NK-92 (cell line): ENCODE data around the gene BAZ1A.

Experiments
- DNase-seq: peaks from one replicate; lab custom pipeline; 2025; ENCODE audit not compliant: unreplicated experiment; lab: John Stamatoyannopoulos, UW

The BAZ1A gene

GRCh38 chr14:34875031-34875922 lies at the start of gene BAZ1A:
Gene BAZ1A, minus strand, starts transcription at chr14:34875360. Its CDS starts 756 bp downstream, at chr14:34874604.
- no peak for DNase-seq

GRCh38 chr14:34920339-34920738 lies 45.2 kb upstream of the BAZ1A start:
- DNase-seq: no peak

- no peak for DNase-seq
Observed at GRCh38 chr14:34913619-34914018, 38.5 kb upstream of the BAZ1A start.

GRCh38 chr14:34912966-34913365 lies 37.8 kb upstream of the BAZ1A start:
- no peak for DNase-seq

GRCh38 chr14:34912182-34912581 lies 37.0 kb upstream of the BAZ1A start:
- DNase-seq: no peak

GRCh38 chr14:34911209-34912150 lies 36.3 kb upstream of the BAZ1A start:
- DNase-seq: no peak

- DNase-seq: no peak
Observed at GRCh38 chr14:34906287-34906686, 31.1 kb upstream of the BAZ1A start.

GRCh38 chr14:34895277-34895676 lies 20.1 kb upstream of the BAZ1A start:
- no peak for DNase-seq

- no peak for DNase-seq
Observed at GRCh38 chr14:34890937-34891336, 15.8 kb upstream of the BAZ1A start.

- DNase-seq: no peak
Observed at GRCh38 chr14:34888186-34888585, 13.0 kb upstream of the BAZ1A start.

- no peak for DNase-seq
Observed at GRCh38 chr14:34883954-34884353, 8.8 kb upstream of the BAZ1A start.

GRCh38 chr14:34874386-34875030 lies 652 bp downstream of the BAZ1A start:
- DNase-seq: no peak

GRCh38 chr14:34873589-34874385 lies 1.4 kb downstream of the BAZ1A start:
- no peak for DNase-seq

GRCh38 chr14:34872822-34873588 lies 2.2 kb downstream of the BAZ1A start:
- DNase-seq: no peak

GRCh38 chr14:34867199-34867598 lies 8.0 kb downstream of the BAZ1A start:
- DNase-seq: no peak

- no peak for DNase-seq
Observed at GRCh38 chr14:34865889-34866574, 9.1 kb downstream of the BAZ1A start.

GRCh38 chr14:34863844-34864243 lies 11.3 kb downstream of the BAZ1A start:
- no peak for DNase-seq

- no peak for DNase-seq
Observed at GRCh38 chr14:34858765-34859164, 16.4 kb downstream of the BAZ1A start.
